CD4-positive, alpha-beta T cell treated with Interleukin-17A for 4 hours (primary cell): ENCODE results near the gene AATF.

Experiments used
- DNase-seq: peaks from one replicate; pipeline ENCODE4 v3.0.0-alpha.2; 2020; ENCODE audit warnings: mixed read lengths

The AATF gene

DNA sequence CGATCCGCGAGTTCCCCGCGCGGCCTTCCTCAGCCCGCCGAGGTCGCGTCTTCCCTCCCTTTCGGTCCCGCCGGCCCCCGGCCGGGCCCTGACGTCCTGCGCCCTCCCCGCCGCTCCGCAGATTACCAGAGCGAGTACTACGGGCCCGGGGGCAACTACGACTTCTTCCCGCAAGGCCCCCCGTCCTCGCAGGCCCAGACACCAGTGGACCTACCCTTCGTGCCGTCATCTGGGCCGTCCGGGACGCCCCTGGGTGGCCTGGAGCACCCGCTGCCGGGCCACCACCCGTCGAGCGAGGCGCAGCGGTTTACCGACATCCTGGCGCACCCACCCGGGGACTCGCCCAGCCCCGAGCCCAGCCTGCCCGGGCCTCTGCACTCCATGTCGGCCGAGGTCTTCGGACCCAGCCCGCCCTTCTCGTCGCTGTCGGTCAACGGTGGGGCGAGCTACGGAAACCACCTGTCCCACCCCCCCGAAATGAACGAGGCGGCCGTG is 6.1 kb upstream of the AATF start:
- peak; percentile 27 for DNase-seq

GRCh38 chr17:36943250-36944191 is 5.2 kb upstream of the AATF start:
- DNase-seq: no peak

DNA sequence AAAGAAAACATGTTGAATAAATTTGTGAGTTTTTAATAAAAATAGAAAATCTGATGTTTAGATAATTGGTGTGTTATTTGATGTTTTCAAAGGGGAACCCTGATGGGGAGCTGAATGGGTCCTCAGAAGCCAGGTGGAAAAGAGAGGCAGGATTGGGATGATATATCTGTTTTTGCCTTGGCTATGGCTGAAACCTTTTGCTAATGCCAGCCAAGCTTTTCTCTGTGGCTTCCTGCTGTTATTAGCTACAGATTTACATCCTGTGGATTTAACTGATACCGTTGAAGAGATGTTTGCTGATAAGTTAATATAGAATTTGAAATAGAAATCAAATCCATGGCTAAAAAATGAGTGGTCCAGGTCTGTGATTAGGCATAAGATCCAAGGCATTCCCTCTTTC is 4.2 kb upstream of the AATF start:
- no peak for DNase-seq

- no peak for DNase-seq
These were observed 3.6 kb upstream of the AATF start for GRCh38 chr17:36945140-36945539.

- DNase-seq: no peak
These were observed 2.6 kb upstream of the AATF start for GRCh38 chr17:36945959-36946725.

- DNase-seq: no peak
These were observed 2.0 kb upstream of the AATF start for GRCh38 chr17:36946726-36947091.

GRCh38 chr17:36947922-36948716 is 635 bp upstream of the AATF start:
- no peak for DNase-seq

DNA sequence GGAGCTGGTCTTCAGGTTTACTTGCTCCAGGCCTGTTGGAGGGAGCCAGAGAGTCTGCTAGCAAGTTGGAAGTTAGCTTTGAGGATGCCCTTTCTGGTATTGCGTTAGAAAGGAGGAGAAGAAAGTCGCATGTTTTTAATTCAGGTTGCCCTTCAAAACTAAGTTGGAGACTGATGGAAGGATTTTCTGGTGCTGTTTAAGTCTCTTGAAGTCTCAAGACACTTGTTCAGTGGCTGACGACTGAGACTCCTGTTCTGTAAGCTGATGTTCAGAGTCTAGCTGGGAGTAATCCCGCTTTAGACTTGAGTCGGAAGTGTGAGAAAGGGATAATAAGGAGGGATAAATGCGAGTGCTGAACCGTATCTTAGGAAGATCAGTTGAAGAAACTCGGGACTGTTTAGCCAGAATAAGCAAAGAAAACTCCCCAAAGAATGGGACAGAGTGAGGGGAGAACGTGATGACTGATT is 740 bp downstream of the AATF start:
- DNase-seq: no peak

DNA sequence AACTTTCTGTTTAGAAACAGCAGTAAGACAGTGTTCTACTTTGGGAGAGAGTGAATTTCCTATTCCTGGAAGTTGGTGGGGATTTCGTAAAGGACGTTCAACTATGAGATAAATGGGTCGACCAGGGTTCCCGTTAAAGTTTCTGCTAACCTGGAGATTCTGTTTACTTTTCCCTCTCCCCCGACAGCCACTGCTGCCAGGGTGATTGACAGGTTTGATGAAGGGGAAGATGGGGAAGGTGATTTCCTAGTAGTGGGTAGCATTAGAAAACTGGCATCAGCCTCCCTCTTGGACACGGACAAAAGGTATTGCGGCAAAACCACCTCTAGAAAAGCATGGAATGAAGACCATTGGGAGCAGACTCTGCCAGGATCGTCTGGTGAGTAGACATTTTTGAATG is 1.3 kb downstream of the AATF start:
- DNase-seq: no peak

DNA sequence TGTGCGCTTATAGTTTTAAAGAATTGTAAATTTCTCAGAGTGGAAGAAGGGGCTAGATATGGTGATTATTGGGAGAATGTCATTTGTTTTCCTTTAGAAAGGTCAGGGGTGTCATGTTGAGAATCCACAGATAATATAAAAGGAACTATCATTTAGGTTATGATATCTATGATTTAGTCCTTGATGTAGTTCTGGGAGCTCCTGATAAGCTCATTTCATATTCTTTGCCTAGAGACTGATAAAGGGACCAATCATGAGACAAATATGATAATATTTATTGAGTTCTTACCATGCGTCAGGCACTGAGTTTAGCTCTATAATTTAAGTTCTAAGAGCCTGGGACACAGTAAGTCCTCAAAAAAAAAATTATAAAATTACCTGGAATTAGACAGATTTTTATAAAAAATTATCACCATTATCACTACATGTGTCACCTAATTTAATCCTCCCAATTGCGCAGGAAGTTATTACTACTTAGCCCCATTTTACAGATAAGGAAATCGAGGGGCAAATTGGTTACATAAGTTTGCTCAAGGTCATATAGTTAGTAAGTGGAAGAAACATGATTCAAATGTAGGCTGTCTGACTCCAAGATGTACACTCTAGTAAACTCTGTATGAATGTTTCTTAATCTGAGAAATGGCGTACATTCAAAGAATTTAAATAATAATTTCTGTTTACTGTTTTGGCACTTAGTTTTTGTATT is 2.5 kb downstream of the AATF start:
- no peak for DNase-seq

DNA sequence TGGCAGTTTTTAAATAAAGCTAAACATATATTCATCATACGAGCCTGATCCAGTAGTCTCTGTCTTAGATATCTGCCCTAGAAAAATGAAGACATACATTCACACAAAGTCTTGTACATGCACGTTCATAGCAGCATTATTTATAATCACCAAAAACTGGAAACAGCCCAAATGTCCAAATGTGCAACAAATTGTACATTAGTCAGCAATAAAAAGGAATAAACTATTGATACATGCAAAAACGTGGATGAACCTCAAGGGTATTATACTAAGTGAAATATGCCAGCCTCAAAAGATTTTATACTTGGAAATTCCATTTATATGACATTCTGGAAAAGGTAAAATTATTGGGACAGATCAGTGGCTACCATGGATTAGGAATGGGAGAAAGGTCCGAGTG is 22.8 kb downstream of the AATF start:
- no peak for DNase-seq

GRCh38 chr17:36972186-36972700 is 23.5 kb downstream of the AATF start:
- no peak for DNase-seq

GRCh38 chr17:36972905-36973304 is 24.2 kb downstream of the AATF start:
- no peak for DNase-seq

DNA sequence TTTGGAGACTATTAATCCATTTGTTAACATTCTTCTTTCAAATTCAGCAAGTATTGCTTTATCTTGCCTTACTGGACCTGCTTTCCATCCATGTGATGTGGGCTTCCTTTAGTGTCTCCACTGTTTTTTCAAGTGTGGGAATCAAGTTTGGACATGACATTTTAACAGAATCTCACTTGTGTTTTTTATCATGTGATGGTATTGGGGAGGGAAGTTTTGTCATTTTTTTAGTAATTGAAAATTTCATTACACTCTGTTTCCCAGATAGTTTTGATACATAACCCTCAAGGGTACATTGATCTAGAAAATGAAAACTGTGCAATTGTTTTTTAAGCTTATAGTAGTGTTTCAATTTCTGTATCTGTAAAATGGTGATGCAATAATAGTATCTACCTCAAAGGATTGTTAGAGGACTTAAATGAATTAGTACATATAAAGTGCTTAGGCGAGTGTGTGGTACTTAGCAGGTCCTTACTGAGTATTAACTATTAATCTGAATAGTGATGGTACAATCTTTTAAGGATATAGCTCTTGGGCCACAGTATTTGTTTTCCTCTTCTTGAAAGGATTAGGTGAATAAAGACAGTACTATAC is 27.3 kb downstream of the AATF start:
- DNase-seq: no peak

DNA sequence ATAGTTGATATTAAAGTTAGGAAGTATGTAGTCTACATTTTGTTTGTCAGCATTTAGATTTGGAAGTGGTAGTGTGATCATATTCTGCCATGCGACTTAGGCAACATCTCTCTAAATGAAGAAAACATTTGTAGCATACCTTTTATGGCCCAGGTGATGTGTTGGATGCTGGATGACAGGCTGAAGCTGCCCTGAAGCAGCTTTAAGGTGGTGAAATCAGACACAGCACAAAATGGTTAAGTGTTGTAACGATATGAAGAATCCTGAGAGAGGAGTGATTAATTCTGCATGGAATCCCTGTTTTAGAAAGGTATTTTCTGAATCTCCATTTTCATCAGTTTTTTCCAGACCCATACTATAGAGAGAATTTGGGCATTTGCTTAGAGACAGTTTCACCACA is 28.3 kb downstream of the AATF start:
- DNase-seq: no peak

- no peak for DNase-seq
These were observed 28.8 kb downstream of the AATF start for GRCh38 chr17:36977568-36977967.

GRCh38 chr17:36978810-36979564 is 30.2 kb downstream of the AATF start:
- no peak for DNase-seq

DNA sequence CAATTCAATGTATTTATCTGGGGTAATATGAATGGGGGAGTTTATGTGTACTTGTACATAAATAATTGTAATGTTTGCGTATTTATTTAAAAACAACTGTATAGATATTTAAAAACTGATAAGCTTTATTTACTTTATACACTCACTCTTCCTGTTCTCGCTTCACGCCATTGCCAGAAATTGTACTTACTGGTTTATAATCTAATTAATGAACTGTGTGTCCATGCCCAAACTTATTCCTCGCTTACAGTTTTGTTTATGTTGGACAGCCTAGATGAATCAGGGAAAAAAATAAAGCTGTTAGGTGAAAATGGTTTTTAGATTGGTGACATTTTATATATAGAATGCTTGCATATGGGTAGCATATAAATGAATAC is 30.8 kb downstream of the AATF start:
- no peak for DNase-seq

DNA sequence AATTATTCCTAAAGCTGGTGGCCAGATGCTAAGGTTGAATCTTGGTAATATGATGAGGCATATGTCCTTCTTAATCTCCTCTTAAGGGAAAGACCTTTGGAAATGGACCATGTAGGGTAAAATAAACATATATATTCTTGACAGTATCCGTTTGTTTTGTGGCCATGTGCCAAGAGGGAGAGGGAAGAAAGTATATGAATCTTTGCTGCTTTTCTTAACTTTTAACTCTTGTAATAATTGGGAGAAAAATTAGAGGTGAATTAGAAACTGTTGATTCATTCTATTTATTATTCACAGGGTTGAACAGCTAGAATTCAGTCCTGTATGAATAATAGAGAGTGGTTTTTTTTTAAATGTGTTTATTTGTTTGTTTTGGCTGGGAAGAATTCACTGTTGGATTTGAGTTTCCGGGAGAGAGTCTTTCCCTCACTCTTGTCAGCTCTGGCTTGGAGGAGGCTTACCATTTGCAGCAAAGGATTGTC is 31.6 kb downstream of the AATF start:
- DNase-seq: no peak

DNA sequence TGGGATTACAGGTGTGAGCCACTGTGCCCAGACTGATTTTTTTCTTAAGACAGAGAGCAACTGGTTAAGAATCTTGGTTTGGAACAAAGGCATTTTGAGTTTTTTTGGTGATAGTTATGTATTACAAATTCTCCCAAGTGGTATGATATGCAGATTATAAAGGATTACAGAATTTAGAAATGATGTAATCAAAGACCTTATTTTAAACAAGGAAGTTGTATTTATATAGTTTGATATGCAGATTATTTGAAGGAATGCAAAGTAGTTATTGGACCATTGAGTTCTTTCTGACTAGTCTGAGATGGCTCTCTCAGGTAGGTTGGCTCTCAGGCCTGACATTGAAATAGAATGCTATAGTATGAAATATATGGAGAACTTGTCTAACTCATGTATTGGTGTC is 34.9 kb downstream of the AATF start:
- no peak for DNase-seq

GRCh38 chr17:36989173-36989572 is 40.4 kb downstream of the AATF start:
- no peak for DNase-seq
